Stimulated activated CD4-positive, alpha-beta T cell treated with anti-CD3 and anti-CD28 coated beads, TNF-alpha, amount 100 ng/mL, for 1 hour (primary cell): ENCODE results near the gene MAGI1.

Experiments used
- DNase-seq, 3 donors: peaks; one replicate each; pipeline ENCODE4 v3.0.0-alpha.2; 2020; ENCODE audit warnings: low read depth in 3 of 3, low spot score in 1 of 3

Gene MAGI1

GRCh38 chr3:65445573-65446169 is 593.0 kb downstream of the MAGI1 start:
- DNase-seq, result no peak

- DNase-seq, result no peak
Observed at GRCh38 chr3:65444447-65444815, 594.3 kb downstream of the MAGI1 start.

DNA sequence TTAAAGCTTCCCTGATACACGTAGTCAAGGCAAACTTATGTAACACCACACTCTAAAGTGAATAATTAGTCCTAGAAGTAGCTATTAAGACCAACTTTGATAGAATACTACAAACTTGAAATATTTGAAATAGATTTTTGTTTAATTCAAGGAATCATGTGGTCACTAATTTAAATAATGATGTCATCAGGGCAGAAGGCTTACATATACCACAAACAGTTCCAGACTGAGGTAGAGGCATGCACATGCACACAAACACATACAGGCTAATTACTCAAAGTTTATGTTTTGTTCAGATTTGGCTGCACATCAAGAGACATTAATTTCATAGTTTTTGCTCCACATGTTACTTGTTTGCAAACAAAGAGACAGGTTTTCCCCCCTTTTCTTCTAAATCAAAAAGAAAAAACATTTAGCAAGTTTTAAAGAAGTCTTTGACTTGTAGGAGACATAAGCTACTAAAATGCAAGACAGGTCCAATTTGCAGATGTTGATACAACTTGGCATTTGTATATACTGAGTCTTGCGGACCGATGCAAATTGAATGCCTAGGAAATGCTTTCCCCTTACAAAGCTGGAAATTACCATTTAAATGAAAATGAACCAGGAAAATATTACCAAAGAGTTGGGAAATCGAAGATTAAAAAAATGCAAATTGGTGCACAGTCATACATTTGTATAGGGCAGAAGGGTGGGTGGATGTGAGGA is 594.8 kb downstream of the MAGI1 start:
- DNase-seq, result no peak

GRCh38 chr3:65439641-65440284 is 599.0 kb downstream of the MAGI1 start:
- no peak for DNase-seq

GRCh38 chr3:65438612-65439011 is 600.1 kb downstream of the MAGI1 start:
- no peak for DNase-seq

DNA sequence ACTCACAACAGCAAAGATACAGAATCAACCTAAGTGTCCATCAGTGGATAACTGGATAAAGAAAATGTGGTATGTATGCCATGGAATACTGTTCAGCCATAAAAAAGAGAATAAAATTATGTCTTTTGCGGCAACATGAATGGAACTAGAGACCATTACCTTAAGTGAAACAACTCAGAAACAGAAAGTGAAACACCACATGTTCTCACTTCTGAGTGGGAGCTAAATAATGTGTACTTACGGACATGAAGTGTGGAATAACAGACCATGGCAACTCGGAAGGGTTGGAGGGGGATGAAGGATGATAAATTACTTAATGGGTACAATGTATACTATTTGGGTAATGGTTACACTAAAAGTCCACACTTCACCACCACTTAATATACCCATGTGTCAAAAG is 600.6 kb downstream of the MAGI1 start:
- no peak for DNase-seq

DNA sequence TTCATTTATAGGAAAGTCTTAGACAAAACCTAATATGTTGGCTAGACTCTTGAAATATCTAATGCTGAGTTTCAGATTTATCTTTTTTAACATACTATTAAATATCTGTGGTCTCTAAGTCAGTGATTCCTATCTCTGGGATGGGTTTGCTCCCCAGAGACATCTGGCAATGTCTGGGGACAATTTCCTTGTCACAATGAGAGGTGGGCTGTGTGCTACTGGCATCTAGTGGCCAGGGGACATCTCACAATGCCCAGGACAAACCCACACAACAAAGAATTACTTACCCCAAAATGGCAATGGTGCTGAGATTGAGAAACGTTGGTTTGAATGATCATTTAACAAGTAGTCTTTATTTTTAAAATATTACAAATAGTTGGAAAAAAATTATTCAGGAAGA is 602.1 kb downstream of the MAGI1 start:
- DNase-seq, result no peak

DNA sequence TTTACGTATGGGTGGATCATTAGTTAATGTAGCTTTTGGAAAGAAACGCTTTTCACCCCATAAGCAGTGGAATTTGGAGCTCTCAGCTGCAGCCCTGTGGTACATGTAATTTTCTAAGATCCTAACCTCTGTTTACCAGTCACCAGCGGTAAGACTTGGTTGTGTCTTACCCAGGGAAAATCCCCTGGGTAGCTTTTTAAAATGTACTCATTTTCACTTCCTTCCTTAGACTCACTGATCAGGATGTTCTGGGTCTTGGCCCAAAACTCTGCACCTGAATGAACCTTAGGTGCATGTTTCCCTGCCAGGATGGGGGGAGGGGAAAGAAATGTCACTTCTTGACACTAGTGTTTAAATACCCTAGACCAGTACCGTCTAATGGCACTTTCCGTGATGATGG is 605.2 kb downstream of the MAGI1 start:
- no peak for DNase-seq

GRCh38 chr3:65432388-65433003 is 606.2 kb downstream of the MAGI1 start:
- DNase-seq, result no peak

- DNase-seq, result no peak
Observed at GRCh38 chr3:65425880-65426279, 612.8 kb downstream of the MAGI1 start.

DNA sequence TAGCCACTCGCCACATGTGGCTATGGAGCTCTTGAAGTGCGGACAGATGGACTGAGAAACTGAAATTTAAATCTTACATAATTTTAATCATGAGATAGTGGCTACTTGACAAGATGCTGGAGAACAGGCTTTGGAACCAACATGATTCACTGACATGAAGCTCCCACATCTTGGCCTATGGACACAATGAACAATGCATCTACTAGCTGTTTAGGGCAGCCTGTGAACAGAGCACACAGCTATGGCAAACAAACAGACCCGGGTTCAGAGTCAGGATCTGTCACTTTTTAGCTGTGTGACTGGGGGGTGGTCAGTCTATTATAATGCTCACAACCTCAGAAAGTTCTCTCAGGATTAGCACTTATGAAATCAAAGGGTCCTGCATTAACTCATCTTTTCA is 616.6 kb downstream of the MAGI1 start:
- no peak for DNase-seq

DNA sequence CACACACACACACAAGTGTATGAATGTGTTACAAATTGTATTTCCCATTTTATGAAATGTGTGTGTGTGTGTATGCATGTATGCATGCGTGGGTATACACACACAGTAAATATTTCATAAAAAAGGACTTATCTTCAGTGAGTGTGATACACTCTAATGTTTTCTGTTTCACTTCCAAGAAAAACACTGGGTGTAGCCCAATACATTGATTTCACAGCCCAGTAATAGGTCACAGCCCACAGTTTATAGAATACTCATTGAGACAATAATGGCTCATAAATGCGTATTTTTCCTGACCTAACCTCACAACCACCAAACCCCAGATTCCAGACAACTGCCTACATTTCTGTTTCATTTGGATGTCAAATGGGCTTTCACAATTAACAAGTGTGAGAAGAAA is 619.5 kb downstream of the MAGI1 start:
- DNase-seq, result no peak

DNA sequence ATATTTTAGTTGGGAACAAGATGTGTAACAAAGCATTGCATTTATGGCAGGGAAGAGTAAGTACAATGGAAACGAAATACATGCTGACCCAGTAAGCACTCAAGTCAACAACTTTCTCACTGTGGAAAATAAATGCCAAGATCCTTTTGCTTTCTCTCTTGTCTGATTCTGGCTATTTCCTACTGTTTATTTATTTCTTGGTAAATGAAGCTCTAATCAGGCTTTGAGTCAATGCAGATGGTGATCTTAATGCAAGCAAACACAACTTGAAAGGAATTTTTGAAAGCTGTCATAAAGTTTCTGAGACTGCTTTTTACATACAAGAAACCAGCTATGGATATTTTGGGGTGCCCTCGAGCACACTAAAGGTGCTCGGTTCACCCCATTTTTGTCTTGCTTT is 624.8 kb downstream of the MAGI1 start:
- no peak for DNase-seq

- DNase-seq, result no peak
Observed at GRCh38 chr3:65412588-65412987, 626.1 kb downstream of the MAGI1 start.

- no peak for DNase-seq
Observed at GRCh38 chr3:65411367-65411766, 627.4 kb downstream of the MAGI1 start.

GRCh38 chr3:65409176-65409569 is 629.5 kb downstream of the MAGI1 start:
- no peak for DNase-seq

DNA sequence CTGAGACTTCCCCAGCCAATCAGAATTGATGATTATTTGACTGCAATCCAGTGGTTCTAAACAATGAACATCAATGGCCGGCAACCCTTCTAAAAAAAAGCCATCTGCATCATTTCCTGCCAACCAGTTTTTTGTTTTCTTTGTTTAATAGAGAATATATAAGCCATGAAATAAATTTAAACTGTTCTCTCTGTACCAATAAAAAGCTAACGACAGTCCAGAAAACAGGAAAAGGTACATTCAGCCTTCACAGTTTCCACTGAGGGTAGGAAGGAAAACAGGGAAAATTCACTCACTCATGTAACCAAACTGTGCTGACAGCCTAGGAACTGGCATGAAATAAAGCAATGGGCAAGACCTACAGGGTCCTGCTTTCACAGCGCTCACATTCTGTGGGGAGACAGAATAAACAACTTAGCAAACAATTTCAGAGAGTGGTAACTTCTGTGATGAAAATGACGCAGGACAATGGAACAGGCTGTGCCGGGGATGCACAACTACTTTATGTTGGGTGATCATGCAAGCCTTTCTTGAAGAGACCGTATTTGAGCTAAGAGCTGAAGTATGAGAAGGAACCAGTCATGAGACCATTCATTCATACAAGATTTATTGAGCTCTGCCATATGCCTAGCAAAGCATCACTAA is 630.1 kb downstream of the MAGI1 start:
- DNase-seq, result no peak

- no peak for DNase-seq
Observed at GRCh38 chr3:65406470-65406869, 632.2 kb downstream of the MAGI1 start.

DNA sequence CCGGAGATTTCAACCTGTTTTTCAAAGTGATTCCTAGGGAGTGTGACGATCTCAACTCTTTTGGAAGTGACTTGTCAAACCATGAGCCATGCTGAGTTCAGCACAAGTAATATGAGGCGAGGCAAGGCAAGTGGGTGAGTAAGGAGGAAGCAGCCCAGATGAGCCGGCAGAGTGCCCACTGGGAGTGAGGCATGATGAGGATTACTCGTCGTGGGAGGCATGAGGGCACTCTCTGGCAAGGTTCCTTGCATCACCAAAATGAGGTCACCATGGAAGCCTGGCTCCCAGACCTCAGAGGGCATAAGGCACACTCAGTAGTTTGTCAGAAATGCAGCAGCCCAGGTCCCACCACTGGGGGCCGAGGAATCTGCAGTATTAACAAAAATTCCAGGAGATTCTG is 636.1 kb downstream of the MAGI1 start:
- DNase-seq, result no peak

- no peak for DNase-seq
Observed at GRCh38 chr3:65401359-65402305, 637.1 kb downstream of the MAGI1 start.

DNA sequence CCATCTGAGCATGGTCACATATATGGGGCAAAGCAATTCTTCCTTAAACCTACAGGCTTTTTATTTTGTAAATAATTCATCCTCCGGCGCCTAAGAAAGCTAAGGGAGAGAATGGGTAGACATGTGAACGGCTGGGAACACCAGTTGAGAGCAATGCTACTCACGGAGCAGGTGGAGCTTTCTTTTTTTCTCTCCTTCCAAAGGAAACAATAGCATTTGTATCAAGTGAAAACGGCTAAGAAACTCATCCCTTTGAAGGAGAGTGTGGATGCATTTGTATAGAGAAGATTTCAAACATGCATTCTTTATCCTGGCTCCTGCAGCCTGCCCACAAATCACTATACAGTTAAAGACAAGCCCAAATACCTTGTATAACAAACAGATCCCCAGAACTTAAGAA is 637.8 kb downstream of the MAGI1 start:
- DNase-seq, result no peak
